Raji (cell line): ENCODE measurements around the gene SAMD4B.

ENCODE experiments used
- POLR2A ChIP-seq: IDR thresholded peaks from 2 replicates; pipeline ENCODE4 v1.6.1; 2011; ENCODE audit warnings: low read depth, low read length, control low read depth; ENCODE audit not compliant: insufficient read depth

SAMD4B gene

GRCh38 chr19:39307046-39307821 lies 35.0 kb upstream of the SAMD4B start:
- no peak for TF ChIP-seq POLR2A

GRCh38 chr19:39307822-39308530 lies 34.2 kb upstream of the SAMD4B start:
- no peak for TF ChIP-seq POLR2A

- no peak for TF ChIP-seq POLR2A
These were observed 33.5 kb upstream of the SAMD4B start for GRCh38 chr19:39308531-39309304.

DNA sequence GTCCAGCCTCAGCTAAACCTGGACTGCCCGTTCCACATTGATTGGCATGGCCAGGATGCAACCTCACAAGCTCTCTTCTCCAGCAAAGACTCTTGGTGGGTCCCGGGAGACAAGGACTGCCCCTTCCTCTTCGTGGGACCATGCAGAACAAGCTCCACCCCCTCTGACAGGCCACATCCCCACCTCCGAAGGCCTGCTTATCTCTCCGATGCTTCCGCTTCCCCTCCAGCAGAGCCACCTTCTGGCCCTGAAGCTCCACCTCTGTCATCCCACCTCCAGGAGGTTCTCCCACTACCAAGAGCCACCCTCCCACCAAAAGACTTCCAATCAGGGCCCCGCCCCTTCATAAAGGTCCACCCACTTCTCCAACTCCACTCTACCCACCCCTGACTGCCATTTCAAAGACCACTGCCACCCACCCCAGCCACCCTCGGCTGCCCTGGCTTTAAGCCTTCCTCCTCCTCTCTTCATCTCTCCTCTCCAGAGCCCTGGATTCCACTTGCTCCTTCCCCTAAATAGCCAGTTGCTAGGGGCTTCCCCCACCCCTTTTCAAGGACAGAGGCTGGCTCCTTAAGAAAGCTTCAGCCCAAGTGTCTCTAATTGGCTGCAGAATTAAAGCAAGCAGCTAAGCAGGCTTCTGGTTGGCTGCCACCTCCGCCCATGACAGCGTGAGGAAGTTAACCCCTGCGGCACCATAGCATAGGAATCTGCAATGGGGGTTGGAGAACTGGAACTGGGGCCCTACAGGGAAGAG lies 31.5 kb upstream of the SAMD4B start:
- no peak for TF ChIP-seq POLR2A

DNA sequence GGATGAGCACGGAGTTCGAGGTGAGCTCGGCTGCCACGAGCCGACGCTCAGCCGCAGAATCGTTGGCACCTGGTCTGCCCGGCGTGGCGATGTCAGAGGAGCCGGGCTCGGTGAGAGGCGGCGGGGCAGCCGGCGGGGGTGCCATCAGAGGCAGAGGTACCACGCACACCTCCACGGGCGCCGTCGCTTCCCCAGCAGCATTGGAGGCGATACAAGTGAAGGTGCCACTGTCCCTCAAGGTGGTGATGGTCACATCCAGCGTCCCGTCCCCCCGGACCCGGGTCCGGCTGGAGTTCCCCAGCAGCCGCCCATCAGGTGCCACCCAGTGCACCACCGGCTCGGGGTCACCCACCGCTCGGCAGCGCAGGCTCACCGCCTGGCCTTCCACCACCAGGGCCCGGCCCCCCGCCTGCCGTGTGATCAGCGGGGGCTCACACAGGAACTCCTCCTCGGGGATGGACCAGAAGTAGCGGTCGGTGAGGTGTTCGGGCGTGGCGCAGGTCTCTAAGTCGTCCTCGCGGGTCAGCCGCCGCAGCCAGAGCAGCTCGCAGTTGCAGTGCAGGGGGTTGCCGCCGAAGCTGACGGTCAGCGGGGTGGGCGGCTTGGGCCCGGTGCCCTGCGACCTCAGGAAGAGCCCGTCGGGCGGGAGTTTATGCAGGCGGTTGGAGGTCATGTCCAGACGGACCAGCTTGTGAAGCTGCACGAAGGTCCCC lies 28.0 kb upstream of the SAMD4B start:
- no peak for TF ChIP-seq POLR2A

DNA sequence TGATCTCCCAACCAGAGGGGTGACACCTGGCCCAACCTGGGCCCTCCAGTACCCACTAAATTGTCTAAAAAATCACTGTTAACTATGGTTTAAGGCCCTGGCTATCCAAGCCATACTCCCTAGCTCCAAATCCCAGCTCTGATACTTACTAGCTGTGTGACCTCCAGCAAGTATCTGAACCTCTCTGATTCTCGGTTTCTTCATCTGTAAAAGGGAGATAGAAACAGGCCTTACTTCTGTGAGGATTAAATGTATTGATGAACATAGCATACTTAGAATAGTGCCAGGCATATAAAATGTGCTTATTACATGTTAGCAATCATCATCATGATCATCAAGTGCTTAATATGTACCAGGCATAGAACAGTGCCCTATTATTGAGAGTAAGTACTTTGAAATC lies 26.3 kb upstream of the SAMD4B start:
- no peak for TF ChIP-seq POLR2A

DNA sequence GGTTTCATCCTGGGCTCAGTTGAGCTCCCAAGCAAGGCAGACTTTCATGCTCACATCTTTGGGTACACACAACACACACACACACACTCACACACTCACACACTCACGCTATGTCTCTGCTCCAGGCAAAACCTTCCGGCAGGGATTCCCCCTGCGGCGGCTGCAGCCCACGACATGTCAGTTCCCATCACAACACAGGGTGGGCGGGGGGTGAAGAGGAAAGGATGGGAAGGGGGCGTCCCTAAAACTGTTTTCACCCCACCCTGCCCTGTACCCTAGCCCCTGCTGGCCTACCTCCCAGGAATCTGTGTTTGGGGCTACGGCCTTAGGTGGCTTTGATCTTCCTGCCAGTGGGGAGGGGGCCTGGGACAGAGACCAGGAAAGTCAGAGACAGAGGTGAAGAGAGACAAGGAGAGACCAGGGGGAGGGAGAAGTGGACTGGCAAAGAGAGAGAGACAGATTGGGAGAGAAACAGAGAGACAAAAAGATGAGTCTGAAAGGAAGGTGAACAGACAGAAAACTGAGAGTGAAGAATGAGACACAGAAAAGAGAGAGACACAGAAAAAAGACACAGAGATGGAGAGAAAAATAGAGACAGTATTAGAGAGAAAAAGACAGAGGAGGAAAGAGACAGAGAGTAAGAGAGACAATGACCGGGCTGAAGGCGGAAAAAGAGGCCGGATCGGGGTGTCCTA lies 25.4 kb upstream of the SAMD4B start:
- TF ChIP-seq POLR2A: no peak

- TF ChIP-seq POLR2A: no peak
These were observed 24.7 kb upstream of the SAMD4B start for GRCh38 chr19:39317476-39317875.

GRCh38 chr19:39318071-39318470 lies 24.1 kb upstream of the SAMD4B start:
- TF ChIP-seq POLR2A: no peak

DNA sequence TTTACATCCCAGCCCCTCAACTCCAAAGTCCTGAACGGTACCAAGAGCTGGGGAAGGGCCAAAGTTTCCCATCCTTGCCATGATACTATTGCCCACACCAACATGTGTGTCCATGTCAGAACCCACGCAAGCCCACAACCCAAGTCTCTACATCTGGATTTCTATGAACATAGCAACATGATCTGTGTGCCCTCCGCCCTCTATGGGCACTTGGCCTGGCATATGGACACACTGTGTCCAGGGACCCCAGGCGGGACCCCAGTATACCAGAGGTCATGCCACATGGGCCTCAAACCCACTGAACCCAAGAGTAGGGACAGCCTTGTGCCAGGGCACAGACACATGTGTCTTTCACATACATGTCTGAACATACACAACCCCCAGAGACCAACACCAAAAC lies 23.5 kb upstream of the SAMD4B start:
- no peak for TF ChIP-seq POLR2A

DNA sequence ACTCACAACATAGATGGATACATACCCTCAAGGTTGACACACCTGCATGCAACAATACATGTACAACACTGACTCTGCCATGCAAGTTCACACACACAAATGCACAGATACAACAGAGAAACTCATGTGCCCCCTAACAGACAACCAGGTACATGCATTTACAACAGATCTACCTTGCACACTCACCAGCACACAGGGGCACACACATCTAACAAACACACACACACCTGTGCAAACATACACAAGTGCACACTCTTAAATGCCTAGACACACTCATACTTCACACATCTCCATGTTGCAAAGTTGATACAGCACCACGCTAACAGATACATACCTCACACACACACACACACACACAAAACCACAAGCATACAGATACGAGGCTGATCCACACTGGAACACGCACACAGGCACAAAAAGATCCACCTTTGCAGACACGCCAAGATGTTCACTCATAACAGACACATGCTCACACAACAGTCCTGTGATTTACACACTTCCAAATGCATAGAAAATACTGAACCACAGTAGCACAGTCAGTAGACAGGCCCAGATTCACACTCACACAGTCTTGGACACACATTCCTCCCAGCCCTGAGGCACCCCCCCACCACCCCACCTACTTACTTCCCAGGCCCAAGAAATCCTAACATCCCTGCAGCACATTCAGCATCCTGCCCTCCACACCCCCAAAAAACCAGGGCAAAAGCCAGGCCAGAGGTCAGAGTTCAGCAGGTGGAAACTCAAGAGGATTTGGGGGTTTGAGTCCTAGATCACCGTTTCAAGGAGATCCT lies 22.9 kb upstream of the SAMD4B start:
- TF ChIP-seq POLR2A: no peak

DNA sequence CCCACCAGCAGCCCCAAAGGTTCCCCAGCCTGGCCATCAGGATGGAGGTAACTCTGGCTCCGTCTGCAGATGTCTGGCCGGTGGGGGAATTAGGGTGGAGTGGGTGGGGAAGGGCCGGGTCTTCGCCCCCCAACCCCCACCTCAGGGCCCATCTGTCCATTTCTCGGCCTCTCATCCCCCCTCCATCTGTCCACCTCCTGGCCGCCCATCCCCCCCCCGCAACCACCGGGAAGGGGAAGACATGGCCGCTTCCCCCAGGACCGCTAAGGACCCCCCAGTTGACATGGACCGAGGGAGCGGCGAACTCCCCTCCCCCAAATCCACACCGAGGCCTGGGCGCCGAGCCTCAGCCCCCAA lies 22.4 kb upstream of the SAMD4B start:
- TF ChIP-seq POLR2A: no peak

DNA sequence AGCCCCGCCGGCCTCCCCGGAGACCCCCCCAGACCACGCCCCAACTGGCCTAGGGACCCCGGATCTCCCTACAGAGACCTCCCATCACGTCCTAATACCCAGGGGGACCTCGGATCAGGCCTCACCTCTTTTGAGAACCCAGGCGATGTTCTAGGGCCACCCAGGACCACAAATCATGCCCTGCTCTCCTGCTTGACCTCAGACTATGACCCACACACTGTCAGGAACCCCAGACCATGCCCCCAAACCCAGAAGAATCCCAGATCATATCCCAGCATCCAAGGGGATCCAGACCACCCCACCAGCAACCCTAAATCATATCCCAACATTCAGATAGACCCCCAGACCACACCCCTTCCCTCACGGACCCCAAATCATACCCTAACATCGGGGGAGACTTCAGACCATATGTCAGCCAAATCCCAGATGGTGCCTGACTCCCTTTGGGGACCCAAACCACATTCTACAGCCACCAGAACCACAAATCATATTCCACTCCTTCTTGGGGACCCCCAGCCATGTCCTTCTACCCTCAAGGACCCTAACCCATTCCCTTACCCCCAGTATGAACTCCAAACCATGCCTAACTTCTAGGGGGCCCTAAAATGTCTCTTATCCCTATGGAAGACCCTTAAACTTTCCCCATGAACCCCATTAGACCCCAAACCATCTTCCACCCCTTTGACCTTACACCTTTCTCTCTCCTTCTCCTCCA lies 20.9 kb upstream of the SAMD4B start:
- no peak for TF ChIP-seq POLR2A
